K562 (cell line): ENCODE measurements around the gene ATAD2B.

Experiments used
- CC2D1A ChIP-seq: fragments of 450-650 bp; IDR thresholded peaks from 2 replicates; pipeline ENCODE4 v1.6.1; 2017; ENCODE audit warnings: mild to moderate bottlenecking
- CTCF ChIP-seq, 3 experiments: IDR thresholded peaks in 2 of 3; conservative IDR thresholded peaks in 1 of 3; 2 replicates each; pipeline ENCODE4 v1.5.1; 2011 to 2012; ENCODE audit warnings: low read length in 3 of 3, mild to moderate bottlenecking in 3 of 3, control low read depth in 2 of 3, improper control_type of control experiment in 1 of 3, inconsistent platforms in 1 of 3, low read depth in 1 of 3, mixed read lengths in 1 of 3, moderate library complexity in 1 of 3; ENCODE audit not compliant: insufficient read depth in 2 of 3
- GABPA ChIP-seq: fragments of 200-800 bp; sonication (Bioruptor generic); conservative IDR thresholded peaks from 2 replicates; pipeline ENCODE4 v1.6.1; 2016; ENCODE audit warnings: low read depth, missing genetic modification characterization, missing compliant biosample characterization
- MEF2D ChIP-seq: conservative IDR thresholded peaks from 2 replicates; pipeline ENCODE4 v1.6.1; 2016; ENCODE audit warnings: low read depth, missing genetic modification characterization, missing compliant biosample characterization
- PHTF2 ChIP-seq: fragments of 250-450 bp; sonication (Bioruptor Pico); IDR thresholded peaks from 2 replicates; pipeline ENCODE4 v1.5.0; 2021; ENCODE audit warnings: mild to moderate bottlenecking
- SMAD1 ChIP-seq: fragments of 150-350 bp; IDR thresholded peaks from 2 replicates; pipeline ENCODE4 v1.6.1; 2014; ENCODE audit warnings: low read length, low read depth; ENCODE audit not compliant: partially characterized antibody

DNA sequence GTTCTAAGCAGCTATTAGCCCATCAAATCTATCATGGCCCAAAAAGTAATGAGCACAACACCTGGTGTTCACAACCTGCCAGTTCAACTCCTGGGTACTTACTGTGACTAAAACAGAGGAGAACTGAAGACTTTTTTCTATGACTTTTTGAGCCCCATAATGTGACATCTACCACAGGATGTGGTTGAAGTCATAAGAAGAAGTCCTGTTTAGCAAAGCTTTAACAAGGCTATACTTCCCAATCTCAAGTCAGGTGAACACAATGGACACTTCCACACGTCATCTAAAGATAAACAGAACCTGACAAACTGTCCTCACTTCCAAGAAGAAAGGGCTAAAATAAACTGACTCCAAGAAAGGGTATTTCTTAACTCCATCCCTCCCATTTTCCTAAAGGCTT is 138.8 kb downstream of the ATAD2B start:
- TF ChIP-seq CC2D1A (no peak), SMAD1 (no peak), PHTF2 (no peak), GABPA (peak; percentile 52), CTCF (IDR thresholded peaks at IDR 0.05 in 2 of 3, conservative IDR thresholded peaks at IDR 0.05 in 1 of 3; ENCODE audit: insufficient read depth in 2 of 3, low read depth in 1 of 3, low read length in 3 of 3) (no peak), MEF2D (tag) (no peak)
